WI38 (cell line): ENCODE data around the gene SRRT.

ENCODE experiments used
- H3K4me3 ChIP-seq: 2 replicates; pipeline ENCODE4 v1.5.1; 2011; ENCODE audit warnings: low read depth, mild to moderate bottlenecking, control low read depth, low read length
- CTCF ChIP-seq: IDR thresholded peaks from 2 replicates; pipeline ENCODE4 v1.5.1; 2012; ENCODE audit warnings: low read depth, mild to moderate bottlenecking, control low read depth, low read length

Gene SRRT

GRCh38 chr7:100859856-100860255 lies 15.0 kb upstream of the SRRT start:
- no peak overlapping the region for H3K4me3 ChIP-seq
- no peak for TF ChIP-seq CTCF

GRCh38 chr7:100860702-100861615 lies 13.9 kb upstream of the SRRT start:
- no peak overlapping the region for H3K4me3 ChIP-seq
- TF ChIP-seq CTCF: no peak

- no peak for TF ChIP-seq CTCF
- no peak overlapping the region for H3K4me3 ChIP-seq
Measured at GRCh38 chr7:100861616-100861985, 13.3 kb upstream of the SRRT start.

GRCh38 chr7:100863406-100863950 lies 11.4 kb upstream of the SRRT start:
- TF ChIP-seq CTCF: no peak
- H3K4me3 ChIP-seq: no peak overlapping the region

GRCh38 chr7:100864263-100864845 lies 10.5 kb upstream of the SRRT start:
- TF ChIP-seq CTCF: no peak
- H3K4me3 ChIP-seq: no peak overlapping the region

GRCh38 chr7:100865372-100865911 lies 9.5 kb upstream of the SRRT start:
- no peak for TF ChIP-seq CTCF

More at GRCh38 chr7:100865372-100865911, 9.5 kb upstream of the SRRT start:
- no peak overlapping the region for H3K4me3 ChIP-seq
